Ecto neural progenitor cell (in vitro differentiated cells): ENCODE measurements around the gene NCBP1.

Experiments
- DNase-seq: peaks from one replicate; pipeline ENCODE4 v3.0.0-alpha.2; 2018; ENCODE audit warnings: low spot score

NCBP1 gene

GRCh38 chr9:97623946-97624345 lies 9.7 kb upstream of the NCBP1 start:
- no peak for DNase-seq

GRCh38 chr9:97625620-97626019 lies 8.0 kb upstream of the NCBP1 start:
- DNase-seq: no peak

- no peak for DNase-seq
Measured at GRCh38 chr9:97627624-97628023, 6.0 kb upstream of the NCBP1 start.

GRCh38 chr9:97628668-97629067 lies 5.0 kb upstream of the NCBP1 start:
- peak; percentile 49 for DNase-seq

- DNase-seq: no peak
Measured at GRCh38 chr9:97629156-97629555, 4.5 kb upstream of the NCBP1 start.

- DNase-seq: no peak
Measured at GRCh38 chr9:97630591-97630990, 3.0 kb upstream of the NCBP1 start.

GRCh38 chr9:97632248-97632984 lies 1.2 kb upstream of the NCBP1 start:
- DNase-seq: peak; percentile 73

- DNase-seq: no peak
Measured at GRCh38 chr9:97633859-97634490, 354 bp downstream of the NCBP1 start.

- DNase-seq: no peak
Measured at GRCh38 chr9:97635026-97635425, 1.4 kb downstream of the NCBP1 start.

- no peak for DNase-seq
Measured at GRCh38 chr9:97636903-97637302, 3.3 kb downstream of the NCBP1 start.

GRCh38 chr9:97638666-97639065 lies 5.0 kb downstream of the NCBP1 start:
- no peak for DNase-seq

GRCh38 chr9:97640325-97640724 lies 6.7 kb downstream of the NCBP1 start:
- DNase-seq: no peak

GRCh38 chr9:97645720-97646119 lies 12.1 kb downstream of the NCBP1 start:
- no peak for DNase-seq

- no peak for DNase-seq
Measured at GRCh38 chr9:97647996-97648395, 14.4 kb downstream of the NCBP1 start.

GRCh38 chr9:97651646-97652045 lies 18.0 kb downstream of the NCBP1 start:
- DNase-seq: no peak

- DNase-seq: no peak
Measured at GRCh38 chr9:97658707-97659106, 25.1 kb downstream of the NCBP1 start.

GRCh38 chr9:97659771-97660170 lies 26.1 kb downstream of the NCBP1 start:
- DNase-seq: no peak

- DNase-seq: no peak
Measured at GRCh38 chr9:97660340-97660739, 26.7 kb downstream of the NCBP1 start.

GRCh38 chr9:97660847-97661246 lies 27.2 kb downstream of the NCBP1 start:
- no peak for DNase-seq

GRCh38 chr9:97665742-97666141 lies 32.1 kb downstream of the NCBP1 start:
- no peak for DNase-seq

GRCh38 chr9:97666907-97667686 lies 33.5 kb downstream of the NCBP1 start:
- DNase-seq: no peak

GRCh38 chr9:97668485-97668884 lies 34.9 kb downstream of the NCBP1 start:
- no peak for DNase-seq

- DNase-seq: no peak
Measured at GRCh38 chr9:97670586-97670985, 37.0 kb downstream of the NCBP1 start.
